HT1080 (cell line): ENCODE results near the gene CAMK2A. TPM values are rescaled to one million over a fixed set of nuclear protein-coding genes. Genes with fewer than 3 reads are reported as not detected.
"Not testable (repeated sequence)": the region's sequence is repeated elsewhere in the genome, so short reads cannot be mapped to it uniquely, and the experiment has no call there.

ENCODE experiments used
- DNase-seq: peaks from one replicate; pipeline ENCODE4 v3.0.0-alpha.2; 2015; ENCODE audit warnings: low read depth
- total RNA-seq: library from RNA; depleted of rRNA; stranded (reverse); fragments of >200 nt; shearing (Covaris generic); gene quantifications from 2 replicates; pipeline ENCODE4 v1.2.3, GENCODE V29; 2014

The CAMK2A gene
- total RNA-seq, 1 experiment from 2014 or later = not detected

- DNase-seq = no peak
Observed at GRCh38 chr5:150239099-150239793, 50.3 kb downstream of the CAMK2A start.

DNA sequence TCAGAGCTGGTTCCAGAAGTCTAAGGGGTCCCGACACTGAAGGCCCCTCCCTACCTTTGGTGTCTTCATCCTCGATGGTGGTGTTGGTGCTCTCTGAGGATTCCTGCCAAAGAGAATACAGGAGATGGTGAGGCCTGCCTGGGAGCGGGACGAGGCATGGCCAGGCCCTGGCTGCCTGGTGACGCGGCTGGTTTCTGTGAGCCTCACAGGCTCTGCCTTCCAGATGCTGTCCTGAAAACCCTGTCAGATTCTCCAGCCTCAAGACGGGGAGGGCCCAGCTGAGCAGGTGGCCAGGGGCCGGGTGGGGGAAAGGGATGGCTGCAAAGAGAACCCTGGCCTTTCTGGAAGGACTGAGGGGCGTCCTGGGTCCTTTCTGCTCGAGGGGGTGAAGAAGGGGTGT lies 50.9 kb downstream of the CAMK2A start:
- DNase-seq = no peak

- DNase-seq = no peak
Observed at GRCh38 chr5:150236981-150237754, 52.4 kb downstream of the CAMK2A start.

DNA sequence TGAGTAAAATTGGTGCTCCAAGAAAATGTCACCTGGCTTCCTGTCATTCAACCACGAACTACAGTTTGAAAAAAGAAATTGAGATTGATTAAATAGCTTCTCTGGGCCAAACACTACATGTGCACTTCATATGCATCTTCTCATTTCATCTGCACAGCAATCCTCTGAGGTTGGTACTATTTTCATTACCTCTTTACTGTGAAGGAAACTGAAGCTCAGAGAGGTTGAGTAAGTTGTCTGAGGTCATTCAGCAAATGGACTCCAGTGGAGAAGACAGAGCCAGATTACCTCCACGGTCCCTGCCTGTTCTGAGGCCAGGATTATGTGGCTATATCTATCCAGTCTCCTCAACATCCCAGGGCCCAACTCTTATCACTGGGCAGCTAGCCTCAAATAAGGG lies 53.3 kb downstream of the CAMK2A start:
- no peak for DNase-seq

- no peak for DNase-seq
Observed at GRCh38 chr5:150235500-150235854, 54.1 kb downstream of the CAMK2A start.

- no peak for DNase-seq
Observed at GRCh38 chr5:150234576-150235499, 54.7 kb downstream of the CAMK2A start.

- DNase-seq = not testable (repeated sequence)
Observed at GRCh38 chr5:150233706-150234105, 55.9 kb downstream of the CAMK2A start.

- no peak for DNase-seq
Observed at GRCh38 chr5:150230842-150231241, 58.7 kb downstream of the CAMK2A start.

DNA sequence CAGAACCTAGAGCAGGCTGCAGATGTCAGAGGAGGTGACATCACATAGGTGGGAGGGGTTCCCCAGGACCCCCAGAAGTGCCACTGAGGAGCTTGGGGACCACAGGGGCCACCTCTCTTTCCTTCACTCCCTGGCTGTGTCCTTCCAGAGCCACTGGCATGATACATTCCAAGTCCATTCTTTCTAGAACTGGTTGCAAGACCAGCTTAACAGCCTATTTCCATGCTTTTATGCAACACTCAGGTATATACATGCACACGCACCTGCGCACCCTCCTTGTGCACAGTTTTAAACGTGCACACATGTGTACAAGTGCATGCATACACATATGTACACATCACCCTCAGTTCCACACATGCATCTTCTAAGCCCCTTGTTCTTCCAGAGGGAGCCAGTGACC lies 60.0 kb downstream of the CAMK2A start:
- no peak for DNase-seq

DNA sequence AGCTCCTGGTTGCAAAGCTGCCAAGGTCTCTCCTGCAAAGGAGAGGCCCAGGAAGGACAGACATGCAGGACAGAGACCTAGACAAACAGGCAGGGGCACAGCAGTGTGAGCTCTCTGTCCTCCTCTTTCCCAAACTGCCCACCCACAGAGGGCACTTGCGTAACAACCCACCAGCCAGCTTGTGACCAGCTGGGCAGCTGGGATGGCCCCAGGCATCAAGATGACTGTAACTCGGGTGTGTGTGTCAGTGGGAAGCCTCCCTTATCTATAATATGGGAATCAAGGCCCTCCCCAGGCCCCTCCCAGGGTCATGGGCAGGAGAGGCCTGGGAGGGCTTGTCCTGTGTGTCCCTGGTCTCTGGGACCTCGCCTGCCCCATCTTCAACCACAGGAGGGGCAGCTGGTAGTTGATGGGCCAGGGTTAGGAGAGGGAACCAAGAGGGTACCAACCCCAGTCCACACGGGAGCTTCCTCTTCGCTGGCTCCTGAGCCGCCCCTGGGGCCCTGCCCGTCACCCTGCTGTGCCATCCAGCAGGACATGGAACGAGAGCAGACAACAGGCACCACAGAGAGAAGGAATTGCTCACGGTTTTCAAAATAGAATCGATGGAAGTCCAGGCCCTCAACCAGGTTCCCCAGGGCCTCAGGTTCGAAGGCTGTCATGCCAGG lies 61.8 kb downstream of the CAMK2A start:
- no peak for DNase-seq

- no peak for DNase-seq
Observed at GRCh38 chr5:150227036-150227435, 62.5 kb downstream of the CAMK2A start.

DNA sequence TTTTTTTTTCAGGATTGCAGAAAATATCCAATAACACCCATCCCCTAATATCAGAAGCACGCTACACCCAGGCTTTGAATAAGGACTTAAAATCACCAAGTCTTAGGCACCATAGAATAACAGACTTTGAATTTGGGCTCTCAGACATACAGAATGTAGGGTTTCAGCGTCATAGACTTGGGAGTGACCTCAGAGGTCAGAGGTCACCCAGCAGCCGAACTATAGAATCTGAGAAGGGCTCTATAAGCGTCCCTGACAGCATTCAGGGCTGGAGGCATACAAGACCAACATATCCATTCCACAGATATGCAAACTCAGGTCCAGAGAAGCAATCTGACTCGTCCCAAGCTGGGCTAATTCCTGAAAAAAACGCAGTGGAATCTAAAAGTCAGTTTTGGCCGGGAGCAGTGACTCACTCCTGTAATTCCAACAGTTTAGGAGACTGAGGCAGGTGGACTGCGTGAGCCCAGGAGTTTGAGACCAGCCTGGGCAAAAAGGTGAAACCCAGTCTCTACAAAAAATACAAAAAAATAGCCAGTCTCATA lies 65.0 kb downstream of the CAMK2A start:
- DNase-seq = peak; percentile 11

GRCh38 chr5:150223474-150223873 lies 66.1 kb downstream of the CAMK2A start:
- no peak for DNase-seq

DNA sequence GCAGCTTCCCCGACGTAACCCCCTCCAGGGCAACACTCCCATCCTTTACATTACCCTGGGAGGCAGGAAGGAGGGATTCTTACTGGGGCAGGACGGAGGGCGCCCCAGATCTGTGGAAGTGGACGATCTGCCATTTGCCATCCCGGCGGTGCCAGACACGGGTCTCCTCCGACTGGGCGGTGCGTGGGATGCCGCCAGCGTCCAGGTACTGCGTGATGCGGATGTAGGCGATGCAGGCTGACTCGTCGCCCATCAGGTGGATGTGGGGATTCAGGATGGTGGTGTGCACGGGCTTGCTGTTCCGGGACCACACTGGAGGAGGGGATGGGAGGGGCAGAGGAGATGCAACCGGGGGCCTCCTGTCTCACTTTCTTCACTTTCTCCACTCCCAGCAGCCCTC lies 66.7 kb downstream of the CAMK2A start:
- DNase-seq = no peak

GRCh38 chr5:150221471-150221870 lies 68.1 kb downstream of the CAMK2A start:
- no peak for DNase-seq

DNA sequence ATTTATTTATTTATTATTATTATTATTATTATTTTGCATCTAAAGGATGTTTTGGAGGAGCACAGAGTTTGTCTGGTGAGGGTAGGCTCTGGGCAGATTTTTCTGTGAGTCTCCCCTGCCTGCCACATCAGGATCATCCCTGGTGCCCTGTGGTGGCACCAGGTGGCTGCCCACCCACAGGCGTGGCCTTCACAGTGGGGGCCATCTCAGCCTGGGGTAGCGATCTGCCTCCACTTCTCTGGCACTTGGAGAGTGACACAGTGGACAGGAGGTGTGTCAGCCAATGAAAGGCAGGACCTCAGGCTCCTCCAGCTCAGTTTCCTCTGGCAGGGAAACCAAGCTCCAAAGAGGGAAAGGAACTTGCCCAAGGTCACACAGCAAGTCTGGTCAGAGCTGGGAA lies 69.7 kb downstream of the CAMK2A start:
- no peak for DNase-seq

DNA sequence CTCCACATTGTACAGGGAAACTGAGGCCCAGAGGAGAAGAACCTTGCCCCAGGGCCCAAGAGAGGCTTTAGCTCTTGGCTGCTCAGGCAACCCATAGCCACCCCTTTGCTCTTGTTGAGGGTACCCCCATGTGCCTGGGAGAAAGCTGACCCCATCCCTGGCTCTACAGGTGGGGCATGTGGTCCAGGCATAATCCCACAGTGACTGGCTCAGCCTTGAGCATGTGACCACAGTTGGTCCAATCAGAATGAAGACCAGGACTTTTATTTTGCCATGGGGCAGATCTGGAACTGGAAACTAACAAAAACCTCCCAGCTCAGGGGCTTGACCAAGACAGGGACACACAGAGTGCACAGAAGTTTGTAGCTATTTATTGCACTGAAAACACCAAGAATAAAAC lies 70.4 kb downstream of the CAMK2A start:
- DNase-seq = no peak

GRCh38 chr5:150218693-150219035 lies 70.9 kb downstream of the CAMK2A start:
- DNase-seq = no peak

GRCh38 chr5:150217873-150218692 lies 71.5 kb downstream of the CAMK2A start:
- peak; percentile 77 for DNase-seq

DNA sequence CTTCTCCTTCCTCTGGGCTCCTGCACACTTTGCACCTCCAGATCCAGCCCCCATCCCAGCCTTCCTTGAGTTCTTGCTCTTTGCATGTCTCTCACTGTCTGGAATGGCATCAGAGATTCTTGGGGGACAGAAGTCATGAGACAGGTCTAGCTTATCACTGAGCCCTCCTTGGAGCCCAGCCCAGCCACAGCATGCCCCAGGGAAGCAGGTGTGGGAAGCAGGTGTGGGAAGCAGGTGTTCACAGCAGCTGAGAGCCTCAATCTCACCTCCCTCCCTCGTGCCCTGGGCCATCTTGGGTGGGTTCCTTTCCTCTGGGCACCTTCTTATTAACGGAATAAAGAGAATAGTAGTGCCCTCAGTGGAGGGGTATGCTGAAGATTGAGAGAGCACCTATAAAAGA lies 72.5 kb downstream of the CAMK2A start:
- no peak for DNase-seq
